ENCODE measurements around the gene TIGAR. TPM values are rescaled to one million over a fixed set of nuclear protein-coding genes. Genes with fewer than 3 reads are reported as not detected.

The TIGAR gene
- total RNA-seq, 1 donor from 2014 or later, result 18.3 TPM

GRCh38 chr12:4307593-4308333 lies 13.2 kb upstream of the TIGAR start:
- no peaks in the 10 kb centered on the region for H3K36me3 ChIP-seq (ENCODE audit: control insufficient read depth, insufficient read depth, low read length)

GRCh38 chr12:4308334-4308950 lies 12.6 kb upstream of the TIGAR start:
- DNase-seq (ENCODE audit: low read depth), result no peak
- Histone ChIP-seq H3K27me3 (ENCODE audit: control insufficient read depth, insufficient read depth, low read length) (no peaks in the 10 kb centered on the region), H3K36me3 (ENCODE audit: control insufficient read depth, insufficient read depth, low read length) (no peaks in the 10 kb centered on the region), H3K4me3 (ENCODE audit: low read depth, low read length) (no peak overlapping the region)
- TF ChIP-seq CTCF (IDR thresholded peaks at IDR 0.05; ENCODE audit: insufficient read depth, low read length, poor library complexity, severe bottlenecking), result no peak

More at GRCh38 chr12:4307593-4308333, 13.2 kb upstream of the TIGAR start:
- DNase-seq (ENCODE audit: low read depth), result peak; percentile 72
- H3K27me3 ChIP-seq (ENCODE audit: control insufficient read depth, insufficient read depth, low read length), result no peaks in the 10 kb centered on the region
- TF ChIP-seq CTCF (IDR thresholded peaks at IDR 0.05; ENCODE audit: insufficient read depth, low read length, poor library complexity, severe bottlenecking), result peak; percentile 74
- H3K4me3 ChIP-seq (ENCODE audit: low read depth, low read length), result peak overlapping the region; percentile 21

GRCh38 chr12:4311776-4312175 lies 9.2 kb upstream of the TIGAR start:
- no peaks in the 10 kb centered on the region for H3K27me3 ChIP-seq (ENCODE audit: control insufficient read depth, insufficient read depth, low read length)
- TF ChIP-seq CTCF (IDR thresholded peaks at IDR 0.05; ENCODE audit: insufficient read depth, low read length, poor library complexity, severe bottlenecking), result no peak
- no peaks in the 10 kb centered on the region for H3K36me3 ChIP-seq (ENCODE audit: control insufficient read depth, insufficient read depth, low read length)
- H3K4me3 ChIP-seq (ENCODE audit: low read depth, low read length), result no peak overlapping the region
- no peak for DNase-seq (ENCODE audit: low read depth)

DNA sequence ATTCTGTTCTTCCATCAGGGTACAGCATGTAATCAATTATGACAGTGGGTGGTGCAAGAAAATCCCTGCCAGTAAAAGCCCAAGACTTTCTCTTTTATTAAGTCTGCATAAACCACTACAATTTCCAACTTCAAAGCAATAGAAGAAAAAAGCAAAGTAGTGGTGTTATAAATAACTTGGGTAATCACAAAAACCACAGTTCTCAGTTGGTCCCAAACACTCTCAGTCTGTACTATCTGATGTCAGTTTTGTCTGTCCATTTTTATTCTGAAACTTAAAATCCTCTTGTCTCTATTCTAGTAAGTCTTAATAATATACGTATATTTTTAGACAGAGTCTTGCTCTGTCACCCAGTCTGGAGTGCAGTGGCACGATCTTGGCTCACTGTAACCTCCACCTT lies 8.8 kb upstream of the TIGAR start:
- Histone ChIP-seq H3K27me3 (ENCODE audit: control insufficient read depth, insufficient read depth, low read length) (no peaks in the 10 kb centered on the region), H3K4me3 (ENCODE audit: low read depth, low read length) (no peak overlapping the region), H3K36me3 (ENCODE audit: control insufficient read depth, insufficient read depth, low read length) (no peaks in the 10 kb centered on the region)
- TF ChIP-seq CTCF (IDR thresholded peaks at IDR 0.05; ENCODE audit: insufficient read depth, low read length, poor library complexity, severe bottlenecking), result no peak
- DNase-seq (ENCODE audit: low read depth), result no peak

- Histone ChIP-seq H3K36me3 (ENCODE audit: control insufficient read depth, insufficient read depth, low read length) (no peaks in the 10 kb centered on the region), H3K27me3 (ENCODE audit: control insufficient read depth, insufficient read depth, low read length) (no peaks in the 10 kb centered on the region), H3K4me3 (ENCODE audit: low read depth, low read length) (peak overlapping the region; percentile 73)
- TF ChIP-seq CTCF (IDR thresholded peaks at IDR 0.05; ENCODE audit: insufficient read depth, low read length, poor library complexity, severe bottlenecking), result no peak
- no peak for DNase-seq (ENCODE audit: low read depth)
These were observed 538 bp upstream of the TIGAR start for GRCh38 chr12:4320497-4320852.

All from kidney epithelial cell (primary cell).